GM18873 (cell line): ENCODE results near the gene SMYD1.

Experiments
- ATAC-seq: cut with Tn5 transposase; IDR thresholded peaks from one replicate; pipeline ENCODE4 v1.9.1; 2021; ENCODE audit warnings: mild to moderate bottlenecking, moderate library complexity, moderate number of reproducible peaks; ENCODE audit not compliant: unreplicated experiment, low FRiP score

The SMYD1 gene

DNA sequence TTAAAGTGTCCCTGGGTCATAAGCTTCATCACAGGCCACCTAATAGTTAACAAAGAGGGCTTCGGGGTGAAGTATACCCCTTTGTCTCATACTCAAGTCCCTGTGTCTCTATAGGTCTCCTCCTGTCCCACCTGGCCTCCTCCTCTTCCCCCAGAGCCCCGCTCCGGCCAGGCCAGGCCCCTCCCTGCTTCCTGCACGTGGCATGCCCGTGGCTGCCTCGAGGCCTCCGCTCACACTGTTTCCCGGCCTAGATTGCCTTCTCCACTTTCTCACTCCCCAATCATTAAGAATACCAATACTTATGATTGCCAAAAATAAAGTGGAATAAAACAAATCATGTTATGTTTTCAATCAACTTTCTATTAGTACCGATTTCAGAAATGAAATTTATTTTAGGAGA, 18.8 kb downstream of the SMYD1 start:
- ATAC-seq = no peak

GRCh38 chr2:88087073-88087472, 19.4 kb downstream of the SMYD1 start:
- no peak for ATAC-seq

DNA sequence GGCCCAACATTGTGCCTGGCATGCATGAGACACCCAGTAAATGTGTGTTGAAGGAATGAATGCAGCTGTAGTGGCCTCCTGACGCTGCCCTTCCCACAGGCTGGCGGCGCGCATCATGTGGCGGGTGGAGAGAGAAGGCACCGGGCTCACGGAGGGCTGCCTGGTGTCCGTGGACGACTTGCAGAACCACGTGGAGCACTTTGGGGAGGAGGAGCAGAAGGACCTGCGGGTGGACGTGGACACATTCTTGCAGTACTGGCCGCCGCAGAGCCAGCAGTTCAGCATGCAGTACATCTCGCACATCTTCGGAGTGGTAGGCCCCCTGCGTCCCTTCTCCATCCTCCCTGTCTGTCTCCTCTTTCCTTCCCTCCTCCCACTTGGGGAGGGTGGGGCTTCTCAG, 20.1 kb downstream of the SMYD1 start:
- no peak for ATAC-seq

DNA sequence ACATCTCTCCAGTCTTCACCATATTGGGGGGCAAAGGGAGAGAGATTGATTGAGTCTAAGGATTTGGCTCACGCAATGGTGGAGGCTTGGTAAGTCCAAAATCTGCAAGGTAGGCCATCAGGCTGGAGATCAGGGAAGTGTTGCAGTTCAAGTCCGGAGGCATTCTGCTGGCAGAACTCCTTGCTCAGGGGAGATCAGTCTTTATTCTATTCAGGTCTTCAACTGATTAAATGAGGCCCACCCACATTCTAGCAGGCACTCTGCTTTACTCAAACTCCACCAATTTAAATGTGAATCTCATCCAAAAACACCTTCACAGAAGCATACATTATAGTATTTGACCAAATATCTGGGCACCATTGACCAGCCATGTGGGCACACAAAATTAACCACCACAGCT, 21.4 kb downstream of the SMYD1 start:
- no peak for ATAC-seq

DNA sequence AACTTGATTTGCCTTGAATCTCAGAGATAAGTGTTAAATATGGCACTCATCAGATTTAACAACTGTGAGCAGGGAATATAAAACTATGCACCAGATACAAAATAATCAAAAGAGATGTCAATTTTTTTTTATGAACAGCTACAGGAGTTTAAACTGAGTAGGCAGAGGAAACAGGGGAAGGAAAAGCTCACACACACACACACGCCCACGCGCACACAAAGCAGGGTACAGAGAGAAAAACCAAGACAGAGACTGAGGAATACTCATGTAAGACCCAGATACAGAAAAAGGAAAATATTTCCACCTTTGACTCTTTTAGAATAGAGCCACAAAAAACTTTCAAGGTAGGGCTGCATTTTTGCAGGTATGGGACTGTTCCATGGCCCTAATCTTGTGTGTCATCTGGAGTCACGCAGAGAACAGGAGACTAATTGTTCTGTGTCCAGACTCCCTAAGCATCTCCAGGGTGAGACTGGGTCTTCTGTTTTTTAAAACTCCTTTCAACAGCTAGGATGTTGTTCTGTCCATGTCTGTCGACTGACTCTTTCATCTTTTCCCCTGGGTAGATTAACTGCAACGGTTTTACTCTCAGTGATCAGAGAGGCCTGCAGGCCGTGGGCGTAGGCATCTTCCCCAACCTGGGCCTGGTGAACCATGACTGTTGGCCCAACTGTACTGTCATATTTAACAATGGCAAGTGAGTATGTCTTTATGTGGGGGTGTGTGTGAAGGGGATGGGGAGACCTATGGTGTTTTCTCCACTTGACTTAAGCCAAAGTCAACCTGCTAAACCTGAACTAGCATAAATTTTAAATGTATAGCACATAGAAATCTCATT, 23.0 kb downstream of the SMYD1 start:
- ATAC-seq = no peak

DNA sequence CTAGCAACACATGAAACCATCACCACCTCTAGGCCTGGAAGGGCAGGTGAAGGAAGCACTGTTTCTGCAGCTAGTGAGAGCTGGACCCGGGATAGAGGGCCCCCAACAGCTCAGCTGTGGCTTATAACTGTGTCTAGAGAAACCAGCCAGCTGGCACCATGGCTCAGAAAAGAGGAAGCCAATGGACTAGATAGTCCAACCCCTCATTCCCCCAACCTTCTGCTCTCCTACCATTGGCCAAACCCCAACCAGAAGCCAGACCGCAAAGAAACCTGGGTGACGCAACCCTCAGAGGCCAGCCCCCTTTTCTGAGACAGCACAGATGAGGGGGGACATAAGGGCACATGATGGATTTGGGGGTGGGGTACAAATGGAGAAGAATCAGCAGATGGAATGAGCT, 24.3 kb downstream of the SMYD1 start:
- no peak for ATAC-seq

DNA sequence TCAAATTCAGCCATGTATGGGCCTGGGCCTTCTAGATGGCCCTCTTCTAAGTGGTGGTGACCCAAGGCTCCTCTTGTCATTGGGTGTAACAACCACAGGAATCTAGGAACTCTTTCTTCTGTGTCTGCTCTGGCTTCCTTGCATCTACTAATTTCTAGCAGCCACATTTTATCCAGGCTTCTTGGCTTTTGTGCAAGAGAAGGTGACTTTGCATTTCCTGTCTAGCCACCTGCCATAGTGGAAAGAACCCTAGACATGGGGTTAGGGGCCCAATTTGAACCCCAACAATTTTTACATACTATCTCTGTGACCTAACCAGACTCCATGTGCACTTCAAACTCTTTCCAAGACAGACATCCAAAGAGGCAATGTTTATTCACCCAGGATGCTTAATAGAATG, 25.1 kb downstream of the SMYD1 start:
- ATAC-seq = no peak

- ATAC-seq = no peak
Observed at GRCh38 chr2:88095022-88095421, 27.4 kb downstream of the SMYD1 start.

- ATAC-seq = no peak
Observed at GRCh38 chr2:88096708-88097107, 29.1 kb downstream of the SMYD1 start.

DNA sequence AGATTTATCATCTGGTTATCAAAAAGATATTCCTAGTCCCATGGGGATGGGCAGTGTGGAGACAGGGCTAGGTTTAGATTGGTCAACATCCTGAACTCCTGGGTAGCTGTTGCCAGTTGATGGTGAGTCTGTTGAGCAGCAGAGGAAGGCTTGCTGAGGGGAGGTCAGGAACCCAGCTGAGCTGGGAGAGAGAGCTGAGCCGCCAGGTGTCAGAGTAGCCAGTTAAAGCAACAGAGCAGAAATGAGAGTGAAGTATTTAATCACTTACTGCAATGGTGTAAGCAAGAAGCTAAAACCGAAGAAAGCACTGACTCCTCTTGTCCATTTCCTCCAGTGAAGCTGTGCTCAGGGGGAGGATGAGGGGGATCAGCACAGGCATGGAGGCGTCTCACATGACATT, 29.6 kb downstream of the SMYD1 start:
- ATAC-seq = no peak

DNA sequence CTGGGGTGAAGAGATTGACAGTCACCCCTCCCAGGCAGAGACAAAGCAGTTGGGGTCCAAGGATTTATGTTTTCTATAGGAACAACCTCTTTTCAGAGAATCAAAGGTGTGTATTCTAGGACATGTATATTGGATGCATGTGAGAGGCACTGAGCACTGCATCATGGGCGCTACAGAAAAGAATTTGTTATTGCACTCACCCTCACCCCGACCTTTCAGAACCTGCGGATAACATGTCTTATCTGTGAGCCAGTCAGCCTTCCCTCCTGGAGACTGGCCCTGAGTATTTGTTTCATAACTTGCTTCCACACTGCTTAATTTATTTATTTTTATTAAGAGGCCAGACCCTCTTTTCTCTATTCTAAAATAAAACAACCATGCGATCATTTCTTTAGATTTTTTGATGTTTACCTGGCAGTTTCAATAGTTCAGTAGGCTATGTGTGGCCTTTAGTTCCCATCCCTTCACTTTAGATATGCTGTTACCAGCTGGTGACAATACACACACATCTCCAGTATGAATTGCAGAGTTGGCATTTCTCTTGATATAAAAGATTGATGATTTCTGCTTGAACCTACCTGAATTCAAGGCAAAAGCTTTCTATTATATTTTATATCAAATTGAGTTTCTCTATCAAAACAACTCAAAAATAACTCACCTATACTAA, 30.4 kb downstream of the SMYD1 start:
- no peak for ATAC-seq

- ATAC-seq = no peak
Observed at GRCh38 chr2:88098558-88098900, 30.9 kb downstream of the SMYD1 start.

DNA sequence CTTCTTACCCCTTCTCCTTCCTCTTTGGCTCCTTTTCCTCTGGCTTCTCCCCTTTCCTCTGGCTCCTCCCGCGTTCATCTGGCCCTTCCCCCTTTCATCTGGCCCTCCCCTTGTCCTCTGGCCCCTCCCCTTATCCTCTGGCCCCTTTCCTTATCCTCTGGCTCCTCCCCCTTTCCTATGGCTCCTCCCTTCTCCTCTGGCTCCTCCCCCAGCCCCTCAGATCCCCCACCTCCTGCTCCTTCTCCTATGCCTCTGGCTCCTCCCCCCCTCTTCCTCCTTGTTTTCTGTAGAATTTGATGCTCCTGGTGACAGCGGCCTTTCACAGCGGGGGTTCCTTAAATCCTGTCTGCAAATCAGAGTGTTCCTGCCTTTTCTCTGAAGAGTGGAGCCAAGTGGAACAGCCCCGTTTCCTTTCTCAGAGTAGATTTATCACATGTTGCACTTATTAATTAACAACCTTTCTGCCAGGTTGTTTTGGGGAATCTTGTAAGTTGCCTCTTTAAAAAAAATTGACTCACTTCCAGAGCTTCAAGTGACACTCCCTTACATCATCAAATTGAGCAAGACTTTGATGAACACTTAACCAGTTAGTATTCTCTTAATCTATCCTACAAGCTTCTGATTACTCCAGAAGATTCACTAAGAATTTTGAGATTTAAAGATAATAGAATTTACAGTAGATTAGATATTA, 32.3 kb downstream of the SMYD1 start:
- no peak for ATAC-seq

DNA sequence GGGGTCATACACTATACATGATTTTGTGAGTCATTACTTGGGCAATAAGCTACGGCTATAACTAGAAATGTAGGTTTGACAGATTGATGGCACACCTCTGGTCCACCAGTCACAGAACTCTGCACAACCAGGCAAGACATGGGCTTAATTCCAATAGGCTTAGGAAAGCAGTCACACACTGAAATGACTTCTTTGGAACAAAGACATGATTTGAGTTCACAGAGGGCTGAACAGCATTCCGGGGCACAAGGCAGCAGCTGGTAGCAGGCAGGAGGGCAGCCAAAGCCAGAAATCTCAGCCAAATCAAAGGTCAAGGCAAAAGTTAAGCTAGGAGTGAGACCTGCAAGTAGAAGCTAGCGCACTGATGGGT, 32.8 kb downstream of the SMYD1 start:
- ATAC-seq = no peak

GRCh38 chr2:88108796-88109195, 41.2 kb downstream of the SMYD1 start:
- no peak for ATAC-seq

DNA sequence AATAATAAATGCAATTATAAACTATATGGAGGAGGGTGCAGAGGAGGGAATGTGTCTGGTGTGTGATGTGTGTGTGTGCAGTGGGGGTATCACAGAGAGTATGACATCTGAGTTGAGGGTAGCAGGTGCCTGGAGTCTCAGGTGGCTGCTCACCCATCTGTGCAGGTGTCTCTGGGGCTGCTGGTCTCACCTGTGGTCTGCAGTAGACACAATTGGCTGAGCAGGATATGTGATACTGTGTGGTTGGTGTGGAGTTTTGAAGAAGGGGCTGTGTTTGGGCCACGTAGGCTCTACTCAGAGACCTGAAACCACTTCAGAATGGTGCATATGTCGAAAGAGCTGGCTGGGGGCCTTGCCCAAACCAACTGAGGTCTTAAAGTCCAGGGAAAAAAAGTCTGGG, 43.2 kb downstream of the SMYD1 start:
- ATAC-seq = no peak

DNA sequence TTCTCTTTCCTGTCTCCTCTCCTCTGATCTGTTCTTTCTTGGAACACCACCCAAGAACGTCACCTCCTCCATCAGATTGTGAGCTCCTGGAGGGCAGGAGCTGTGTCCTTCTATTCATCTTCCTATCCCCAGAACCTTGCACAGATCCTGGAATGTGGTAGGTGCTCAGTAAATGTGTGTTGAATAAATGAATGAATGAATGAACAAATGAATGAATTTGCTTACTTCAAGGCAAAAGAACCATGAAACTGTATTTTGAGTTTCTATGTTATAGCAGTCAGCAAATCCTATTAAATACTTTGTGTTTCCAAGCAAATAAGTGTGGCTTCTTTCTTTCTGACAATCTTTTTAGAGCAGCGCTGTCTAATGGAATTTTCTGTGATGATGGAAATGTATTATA, 45.4 kb downstream of the SMYD1 start:
- ATAC-seq = no peak

- ATAC-seq = no peak
Observed at GRCh38 chr2:88114889-88115288, 47.3 kb downstream of the SMYD1 start.

GRCh38 chr2:88115825-88116518, 48.3 kb downstream of the SMYD1 start:
- ATAC-seq = no peak

DNA sequence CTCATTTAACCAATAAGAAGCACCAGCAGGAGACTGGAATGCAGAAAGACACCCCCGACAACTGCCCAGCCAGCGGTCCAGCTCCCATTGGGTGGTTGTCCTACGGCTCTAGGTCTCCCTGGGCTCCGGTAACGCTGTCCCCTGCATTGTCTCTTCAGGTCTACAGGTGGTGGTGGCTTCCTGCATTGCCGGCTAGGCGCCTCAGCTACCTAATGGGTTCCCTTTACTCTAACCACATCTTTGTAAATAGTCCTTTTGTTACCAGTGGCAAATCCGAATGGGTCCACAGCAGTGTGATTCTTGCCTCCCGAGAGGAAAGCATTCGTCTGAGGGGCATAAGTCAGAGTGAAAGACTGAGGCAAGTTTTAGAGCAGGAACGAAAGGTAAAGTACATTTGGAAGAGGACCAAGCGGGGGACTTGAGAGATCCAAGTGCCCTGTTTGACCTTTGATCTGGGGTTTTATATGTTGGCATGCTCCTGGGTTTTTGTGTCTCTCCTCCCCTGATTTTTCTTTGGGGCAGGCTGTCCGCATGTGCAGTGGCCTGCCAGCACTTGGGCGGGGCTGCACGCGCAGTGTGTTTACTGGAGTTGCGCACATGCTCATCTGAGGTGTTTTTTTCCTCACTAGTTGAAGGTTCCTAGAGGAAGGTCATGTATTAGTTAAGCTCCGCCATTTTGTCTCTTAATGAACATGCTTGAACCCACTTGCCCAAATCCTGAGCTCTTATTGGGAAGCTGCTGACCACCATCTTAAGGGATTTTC, 49.2 kb downstream of the SMYD1 start:
- ATAC-seq = no peak
